Stimulated activated naive CD8-positive, alpha-beta T cell treated with anti-CD3 and anti-CD28 coated beads, Interleukin-15, Interleukin-2, amounts not matched to agents 100 ng/mL and 50 ng/mL, for 24 hours (primary cell): ENCODE data around the gene FOXR1.

ENCODE experiments used
- H3K27ac Mint-ChIP-seq: one replicate; pipeline ENCODE4 v1.8.0; 2021; ENCODE audit warnings: mild to moderate bottlenecking, mixed read lengths
- H3K27me3 Mint-ChIP-seq: one replicate; pipeline ENCODE4 v1.8.0; 2021; ENCODE audit warnings: mixed read lengths
- H3K36me3 Mint-ChIP-seq: one replicate; pipeline ENCODE4 v1.8.0; 2021; ENCODE audit warnings: low read depth, mixed read lengths
- H3K4me1 Mint-ChIP-seq: one replicate; pipeline ENCODE4 v1.8.0; 2021; ENCODE audit warnings: low read depth, mixed read lengths
- H3K4me3 Mint-ChIP-seq: one replicate; pipeline ENCODE4 v1.8.0; 2021; ENCODE audit warnings: mild to moderate bottlenecking, mixed read lengths
- H3K9me3 Mint-ChIP-seq: one replicate; pipeline ENCODE4 v1.8.0; 2021; ENCODE audit warnings: mixed read lengths

FOXR1 gene

DNA sequence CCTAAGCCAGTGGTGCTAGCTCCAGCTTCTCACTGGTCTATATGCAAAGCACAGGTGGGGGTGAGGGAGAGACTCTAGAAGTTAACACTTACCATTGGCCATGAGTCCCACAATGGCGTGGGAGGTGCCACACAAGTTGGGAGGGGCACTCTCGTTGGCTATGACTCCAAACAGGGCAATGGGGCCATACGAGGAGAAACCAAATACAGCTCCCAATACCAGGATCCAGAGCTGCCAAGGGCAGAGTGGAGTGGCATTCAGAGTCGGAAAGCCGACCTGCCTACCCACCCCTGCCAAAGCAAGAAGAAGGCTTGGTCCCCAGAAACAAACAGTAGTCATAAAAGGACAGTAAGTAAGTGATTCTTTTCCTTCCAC is 53.5 kb downstream of the FOXR1 start:
- peaks cover 58% of the 10 kb centered on the region for H3K4me1 Mint-ChIP-seq
- H3K4me3 Mint-ChIP-seq = no peak overlapping the region
- H3K36me3 Mint-ChIP-seq = peaks cover 53% of the 10 kb centered on the region
- no peaks in the 10 kb centered on the region for H3K9me3 Mint-ChIP-seq
- H3K27me3 Mint-ChIP-seq = no peaks in the 10 kb centered on the region
- H3K27ac Mint-ChIP-seq = peak overlapping the region; percentile 13

- H3K27ac Mint-ChIP-seq = peak overlapping the region; percentile 13
- peaks cover 50% of the 10 kb centered on the region for H3K36me3 Mint-ChIP-seq
- no peak overlapping the region for H3K4me3 Mint-ChIP-seq
- no peaks in the 10 kb centered on the region for H3K9me3 Mint-ChIP-seq
- H3K4me1 Mint-ChIP-seq = peaks cover 54% of the 10 kb centered on the region
- no peaks in the 10 kb centered on the region for H3K27me3 Mint-ChIP-seq
Measured at GRCh38 chr11:119025541-119025940, 54.0 kb downstream of the FOXR1 start.

DNA sequence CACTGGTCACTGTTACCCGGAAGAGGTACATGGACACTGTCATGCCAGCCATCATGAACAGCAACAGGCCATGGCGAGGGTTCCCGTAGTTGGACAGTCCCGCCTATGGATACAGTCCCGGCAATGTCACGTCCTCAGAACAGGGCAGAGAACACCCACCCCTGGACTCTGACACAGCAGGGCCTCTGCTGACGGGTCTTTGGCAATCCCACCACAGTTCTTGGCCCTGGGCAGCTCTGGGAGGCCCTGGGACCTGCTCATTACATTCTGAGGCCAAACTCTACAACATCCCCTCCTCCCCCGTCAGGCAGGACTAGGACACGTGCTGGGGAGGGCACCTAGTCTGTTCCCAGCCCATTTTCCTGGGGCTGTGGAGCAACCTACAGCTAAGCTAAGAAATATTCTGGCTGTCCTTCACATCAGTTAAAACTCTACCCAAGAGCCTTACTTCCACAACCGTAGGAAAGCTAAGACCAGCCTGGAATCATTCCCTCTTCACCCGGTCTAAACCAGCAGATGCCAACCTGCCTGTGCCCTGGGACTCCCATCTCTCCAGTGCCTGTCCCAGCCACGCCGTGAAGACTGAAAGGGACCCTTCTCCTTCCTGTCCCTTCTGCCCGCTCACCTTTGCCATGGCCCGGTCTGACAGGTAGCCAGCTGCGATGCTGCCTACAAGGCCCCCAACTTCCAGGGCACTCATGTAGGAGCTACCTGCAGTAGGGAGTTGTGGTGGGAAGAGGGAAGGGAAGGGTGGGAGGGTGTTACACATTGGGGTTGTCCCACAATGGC is 54.6 kb downstream of the FOXR1 start:
- Mint-ChIP-seq H3K4me3 (no peak overlapping the region), H3K4me1 (peaks cover 54% of the 10 kb centered on the region), H3K27me3 (no peaks in the 10 kb centered on the region), H3K36me3 (peaks cover 48% of the 10 kb centered on the region), H3K27ac (no peak overlapping the region), H3K9me3 (no peaks in the 10 kb centered on the region)

- no peaks in the 10 kb centered on the region for H3K9me3 Mint-ChIP-seq
- peak overlapping the region; percentile 15 for H3K27ac Mint-ChIP-seq
- no peak overlapping the region for H3K4me3 Mint-ChIP-seq
- peaks cover 42% of the 10 kb centered on the region for H3K36me3 Mint-ChIP-seq
- peaks cover 50% of the 10 kb centered on the region for H3K4me1 Mint-ChIP-seq
- H3K27me3 Mint-ChIP-seq = no peaks in the 10 kb centered on the region
Measured at GRCh38 chr11:119026970-119027369, 55.4 kb downstream of the FOXR1 start.

DNA sequence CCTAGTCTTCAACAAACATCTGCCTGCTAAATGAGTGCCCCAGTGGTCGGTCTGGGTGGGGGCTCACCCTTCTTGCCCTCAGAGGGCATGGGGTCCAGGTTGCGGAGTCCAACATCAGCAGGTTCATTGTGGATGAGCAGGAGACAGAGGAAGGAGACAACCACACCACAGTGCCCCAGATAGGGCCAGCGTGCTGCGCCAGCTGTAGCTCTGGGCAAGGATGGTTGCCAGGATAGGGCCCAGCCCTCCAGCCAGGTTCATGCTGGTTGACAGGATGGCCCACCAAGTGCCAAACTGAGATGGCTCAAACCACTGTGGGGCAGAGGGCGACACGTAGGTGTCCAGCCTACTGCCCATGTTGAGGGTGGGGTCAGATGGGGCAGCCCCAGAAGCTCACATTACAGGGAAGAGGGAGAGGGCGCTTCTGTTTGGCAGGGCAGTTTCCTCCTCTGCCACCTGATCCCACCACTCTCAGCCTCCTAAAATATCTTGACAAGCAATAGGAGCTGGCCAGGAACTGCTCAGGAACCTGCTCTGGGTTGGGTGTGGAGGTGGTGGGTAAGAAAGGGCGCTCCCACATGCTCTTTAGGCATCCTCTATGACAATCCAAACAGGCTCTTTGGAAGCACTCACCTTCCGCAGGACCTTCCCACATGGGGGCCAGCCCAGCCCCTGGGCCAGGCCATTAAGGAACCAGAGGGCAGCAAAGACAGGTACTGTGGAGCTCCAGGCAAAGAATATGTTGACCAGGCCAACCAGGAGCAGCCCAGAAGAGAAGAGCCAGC is 56.2 kb downstream of the FOXR1 start:
- Mint-ChIP-seq H3K4me1 (peaks cover 45% of the 10 kb centered on the region), H3K27me3 (no peaks in the 10 kb centered on the region), H3K36me3 (peaks cover 37% of the 10 kb centered on the region), H3K9me3 (no peaks in the 10 kb centered on the region), H3K27ac (no peak overlapping the region), H3K4me3 (no peak overlapping the region)

DNA sequence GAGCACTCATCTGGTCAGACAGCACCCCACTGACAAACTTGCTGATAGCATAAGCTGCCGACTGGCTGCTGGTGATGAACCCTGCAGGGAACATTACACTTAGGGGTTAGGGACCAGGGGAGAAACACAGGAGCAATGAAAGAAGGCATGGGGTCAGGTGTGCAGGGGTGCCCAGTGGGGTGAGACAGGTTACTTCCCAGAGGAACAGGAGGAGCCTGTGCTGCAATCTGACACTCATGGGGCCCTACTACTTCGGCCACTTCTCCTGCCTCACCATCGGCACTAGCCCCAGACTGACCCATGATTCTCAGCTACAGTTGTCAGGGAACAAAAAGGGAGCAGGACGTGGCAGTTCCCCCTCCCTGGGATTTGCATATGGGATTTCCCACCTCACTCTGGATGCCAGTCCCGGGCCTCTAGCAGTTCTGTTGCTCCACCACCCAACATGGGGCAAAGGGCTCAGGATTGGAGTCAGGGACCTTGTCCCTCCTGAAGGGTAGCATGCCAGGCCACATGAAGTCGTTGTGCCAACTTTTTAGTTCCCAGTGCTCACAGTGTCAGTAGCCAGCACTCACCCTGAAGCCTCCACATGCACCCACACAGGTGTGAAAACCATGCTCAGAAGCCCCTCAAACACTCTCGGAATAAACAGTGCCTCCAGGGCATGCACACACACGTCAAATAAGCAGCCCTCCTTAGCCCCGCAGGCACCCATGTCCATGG is 56.9 kb downstream of the FOXR1 start:
- Mint-ChIP-seq H3K27me3 (no peaks in the 10 kb centered on the region), H3K27ac (no peak overlapping the region), H3K4me3 (peak overlapping the region; percentile 87), H3K4me1 (peaks cover 37% of the 10 kb centered on the region), H3K9me3 (no peaks in the 10 kb centered on the region), H3K36me3 (peaks cover 32% of the 10 kb centered on the region)

DNA sequence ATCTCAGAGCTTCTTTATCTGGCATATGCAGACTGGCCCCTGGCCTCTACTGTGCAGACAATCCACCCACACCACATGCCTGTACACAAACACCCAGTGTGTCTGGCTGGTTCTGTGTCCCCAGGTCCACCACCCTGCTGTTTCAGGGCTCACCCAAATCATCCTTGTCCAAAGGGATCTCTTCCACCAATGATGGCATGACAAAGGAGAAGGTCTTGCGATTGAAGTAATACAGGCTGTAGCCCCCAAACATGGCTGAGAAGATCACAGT is 57.4 kb downstream of the FOXR1 start:
- Mint-ChIP-seq H3K27me3 (no peaks in the 10 kb centered on the region), H3K9me3 (no peaks in the 10 kb centered on the region), H3K36me3 (peaks cover 27% of the 10 kb centered on the region), H3K4me1 (peaks cover 32% of the 10 kb centered on the region), H3K4me3 (peak overlapping the region; percentile 87), H3K27ac (peak overlapping the region; percentile 24)

DNA sequence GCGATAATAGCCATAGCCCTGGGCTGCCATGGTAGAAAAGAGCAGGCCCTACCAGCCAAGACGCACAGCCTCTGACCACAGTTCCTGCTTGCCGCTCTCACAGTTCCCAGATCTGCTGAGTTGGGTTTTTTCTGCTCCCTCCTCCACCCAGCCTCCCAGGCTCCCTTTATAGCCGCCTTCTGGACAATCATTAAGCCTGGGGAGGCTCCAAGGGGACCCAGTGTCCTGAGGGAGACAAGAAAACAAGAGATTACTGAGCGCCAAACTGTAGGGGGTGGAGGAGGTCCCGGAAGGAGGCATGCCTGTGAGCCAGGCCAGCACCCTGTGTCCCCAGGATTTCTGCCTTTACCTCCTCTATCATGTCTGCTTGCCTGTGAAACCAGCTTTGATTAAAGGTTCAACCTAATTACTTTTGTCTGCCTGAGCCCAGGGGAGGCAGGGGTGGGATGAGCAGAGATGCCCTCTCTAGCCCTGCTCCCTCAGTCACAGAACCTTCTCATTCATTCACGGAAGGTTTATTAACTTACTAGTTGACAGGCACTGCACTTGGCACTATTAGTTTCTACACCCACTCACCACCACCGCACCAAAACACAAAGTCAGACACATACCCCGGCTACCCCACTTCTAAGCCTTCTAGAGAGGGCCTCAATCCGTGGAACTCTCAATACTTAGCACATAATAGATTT is 57.9 kb downstream of the FOXR1 start:
- Mint-ChIP-seq H3K27ac (peak overlapping the region; percentile 89), H3K4me1 (peaks cover 27% of the 10 kb centered on the region), H3K4me3 (peak overlapping the region; percentile 87), H3K36me3 (peaks cover 23% of the 10 kb centered on the region), H3K27me3 (no peaks in the 10 kb centered on the region), H3K9me3 (no peaks in the 10 kb centered on the region)

GRCh38 chr11:119030029-119030328 is 58.4 kb downstream of the FOXR1 start:
- H3K4me1 Mint-ChIP-seq = peaks cover 22% of the 10 kb centered on the region

DNA sequence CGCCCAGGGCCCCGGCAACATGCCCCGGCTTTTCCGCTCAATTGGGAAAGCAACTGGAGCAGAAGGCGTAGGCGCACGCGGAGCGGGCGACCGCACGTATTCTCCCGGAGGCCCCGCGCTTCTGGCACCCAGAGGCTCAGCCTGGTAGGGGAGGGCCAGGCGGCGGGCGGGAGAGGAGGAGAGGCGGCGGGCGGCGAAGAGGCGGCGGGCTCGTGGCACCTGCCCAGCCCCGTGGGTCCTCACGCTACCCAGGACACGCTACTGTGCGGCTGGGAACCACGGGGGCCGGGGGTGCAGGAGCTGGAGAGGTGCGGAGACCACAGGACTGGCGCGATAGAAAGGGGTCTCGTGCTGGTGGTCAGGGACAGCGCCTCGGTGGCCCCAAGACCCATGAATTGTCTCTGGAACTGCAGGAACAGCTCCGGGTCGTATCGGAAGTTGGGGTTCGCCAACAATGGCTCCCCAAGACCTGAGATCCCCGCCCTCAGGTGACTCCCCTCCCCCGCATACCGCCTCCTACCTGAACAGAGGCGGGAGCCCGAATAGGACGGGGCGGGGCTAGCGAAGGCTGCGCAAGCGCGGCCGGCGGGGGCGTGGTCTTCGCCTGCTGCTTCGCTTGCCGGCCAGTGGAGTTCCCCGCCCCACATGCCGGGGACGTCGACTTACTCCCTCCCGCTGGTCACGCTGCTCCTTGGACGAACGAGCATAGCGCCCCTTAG is 58.9 kb downstream of the FOXR1 start, which contains the start of gene SLC37A4:
SLC37A4 (minus strand) TSS at position 549 of the 719 bp plus-strand sequence.
- Mint-ChIP-seq H3K4me3 (peak within 1 kb of the TSS; percentile 87), H3K27ac (peak within 1 kb of the TSS; percentile 89), H3K9me3 (no peaks in the 10 kb centered on the region), H3K36me3 (peaks cover 13% of the 10 kb centered on the region), H3K4me1 (peaks cover 22% of the 10 kb centered on the region), H3K27me3 (no peaks in the 10 kb centered on the region)

More at GRCh38 chr11:119030029-119030328, 58.4 kb downstream of the FOXR1 start:
- Mint-ChIP-seq H3K36me3 (peaks cover 18% of the 10 kb centered on the region), H3K4me3 (peak overlapping the region; percentile 87), H3K27me3 (no peaks in the 10 kb centered on the region), H3K9me3 (no peaks in the 10 kb centered on the region), H3K27ac (peak overlapping the region; percentile 89)
